GM18861 (cell line): ENCODE measurements around the gene FKBP8.

Source experiments
- ATAC-seq: cut with Tn5 transposase; IDR thresholded peaks from one replicate; pipeline ENCODE4 v1.9.1; 2021; ENCODE audit not compliant: unreplicated experiment

Gene FKBP8

GRCh38 chr19:18522124-18522861 lies 21.1 kb downstream of the FKBP8 start:
- peak; percentile 81 for ATAC-seq

- ATAC-seq: no peak
These were observed 21.7 kb downstream of the FKBP8 start, which contains the start of gene ELL for GRCh38 chr19:18521692-18522123. Gene ELL, minus strand, starts transcription at chr19:18522070. Its CDS starts 15 bp downstream, at chr19:18522055.

- no peak for ATAC-seq
These were observed 22.3 kb downstream of the FKBP8 start for GRCh38 chr19:18520848-18521691.

GRCh38 chr19:18519962-18520847 lies 23.2 kb downstream of the FKBP8 start:
- ATAC-seq: no peak

GRCh38 chr19:18518639-18519038 lies 24.7 kb downstream of the FKBP8 start:
- ATAC-seq: no peak

GRCh38 chr19:18517606-18518005 lies 25.8 kb downstream of the FKBP8 start:
- no peak for ATAC-seq

- ATAC-seq: no peak
These were observed 27.4 kb downstream of the FKBP8 start for GRCh38 chr19:18515959-18516358.

GRCh38 chr19:18514800-18515682 lies 28.3 kb downstream of the FKBP8 start:
- ATAC-seq: no peak

GRCh38 chr19:18513868-18514267 lies 29.5 kb downstream of the FKBP8 start:
- ATAC-seq: no peak

- ATAC-seq: no peak
These were observed 33.2 kb downstream of the FKBP8 start for GRCh38 chr19:18510216-18510615.

GRCh38 chr19:18508585-18508984 lies 34.8 kb downstream of the FKBP8 start:
- ATAC-seq: no peak

GRCh38 chr19:18507727-18508440 lies 35.5 kb downstream of the FKBP8 start:
- ATAC-seq: no peak

- ATAC-seq: no peak
These were observed 36.2 kb downstream of the FKBP8 start for GRCh38 chr19:18507021-18507726.

- no peak for ATAC-seq
These were observed 37.1 kb downstream of the FKBP8 start for GRCh38 chr19:18506101-18506930.

- no peak for ATAC-seq
These were observed 38.3 kb downstream of the FKBP8 start for GRCh38 chr19:18504886-18505610.

- peak; percentile 64 for ATAC-seq
These were observed 39.1 kb downstream of the FKBP8 start for GRCh38 chr19:18503971-18504885.
